H1 (cell line): ENCODE results near the gene EIF4A2. TPM values are rescaled to one million over a fixed set of nuclear protein-coding genes. Genes with fewer than 3 reads are reported as not detected.

Source experiments
- CTCF ChIA-PET: fragments of 300-600 bp; sonication (Branson Sonifier 250); formaldehyde crosslinking; loops from one replicate; lab custom pipeline; 2021; ENCODE audit not compliant: partially characterized antibody; lab: Charles Lee
- POLR2A ChIA-PET: fragments of 300-600 bp; sonication (Branson Sonifier 250); formaldehyde crosslinking; loops from one replicate; lab custom pipeline; 2021; ENCODE audit warnings: inconsistent platforms; ENCODE audit not compliant: partially characterized antibody; lab: Charles Lee
- DNase-seq, 2 experiments: peaks; one replicate each; pipeline versions ENCODE4 v3.0.0 to v3.0.0-alpha.2; 2010 to 2022; ENCODE audit warnings: low spot score in 2 of 2, low read depth in 1 of 2, mixed read lengths in 1 of 2
- FAIRE-seq: peaks from 2 replicates; lab custom pipeline; 2011; peaks lifted over from hg19 to GRCh38; lab: Jason Lieb, UNC
- H2AFZ ChIP-seq: 2 replicates; pipeline ENCODE4 v1.8.1; 2012; ENCODE audit warnings: low read length, inconsistent platforms
- H2AK5ac ChIP-seq: 2 replicates; pipeline ENCODE4 v1.6.1; 2013; ENCODE audit warnings: low read depth, low read length
- H2BK120ac ChIP-seq: replicated peaks from 2 replicates; pipeline ENCODE3; 2013; ENCODE audit warnings: low read depth, low read length, inconsistent platforms
- H2BK12ac ChIP-seq: 2 replicates; pipeline ENCODE4 v1.6.1; 2013; ENCODE audit warnings: low read depth, low read length
- H2BK15ac ChIP-seq: 2 replicates; pipeline ENCODE4 v1.6.1; 2013; ENCODE audit warnings: low read length
- H2BK20ac ChIP-seq: 2 replicates; pipeline ENCODE4 v1.6.1; 2013; ENCODE audit warnings: low read length
- H2BK5ac ChIP-seq: 2 replicates; pipeline ENCODE4 v1.6.1; 2013; ENCODE audit warnings: low read depth, low read length
- H3K14ac ChIP-seq: 2 replicates; pipeline ENCODE4 v1.6.1; 2013; ENCODE audit warnings: inconsistent platforms; ENCODE audit not compliant: insufficient read length
- H3K18ac ChIP-seq: 2 replicates; pipeline ENCODE4 v1.6.1; 2013; ENCODE audit warnings: low read length; ENCODE audit errors: extremely low read depth
- H3K23ac ChIP-seq: 2 replicates; pipeline ENCODE4 v1.6.1; 2013; ENCODE audit warnings: inconsistent platforms; ENCODE audit not compliant: insufficient read length
- H3K23me2 ChIP-seq: 2 replicates; pipeline ENCODE4 v1.6.1; 2013; ENCODE audit warnings: low read depth, low read length
- H3K27ac ChIP-seq: 2 replicates; pipeline ENCODE4 v1.6.1; 2011; ENCODE audit warnings: low read depth, low read length, inconsistent platforms
- H3K27me3 ChIP-seq, 4 experiments: replicated peaks in 1 of 4; 1 replicate in 1 of 4; 2 replicates in 3 of 4; pipeline versions ENCODE4 v1.6.1 to v1.8.1; 2011 to 2013; ENCODE audit warnings: low read length in 3 of 4, mild to moderate bottlenecking in 3 of 4, inconsistent platforms in 2 of 4, mixed read lengths in 2 of 4, moderate library complexity in 1 of 4; ENCODE audit not compliant: control insufficient read depth in 3 of 4, insufficient read depth in 3 of 4; ENCODE audit errors: extremely low read depth in 1 of 4
- H3K36me3 ChIP-seq, 4 experiments: 2 replicates each; pipeline versions ENCODE4 v1.6.1 to v1.8.1; 2011 to 2013; ENCODE audit warnings: mild to moderate bottlenecking in 4 of 4, low read length in 3 of 4, moderate library complexity in 2 of 4, control low read depth in 1 of 4, inconsistent platforms in 1 of 4; ENCODE audit not compliant: insufficient read depth in 4 of 4, control insufficient read depth in 2 of 4
- H3K4ac ChIP-seq: replicated peaks from 2 replicates; pipeline ENCODE3; 2013; ENCODE audit warnings: low read length, low read depth, mixed read lengths, inconsistent platforms; ENCODE audit not compliant: insufficient read length
- H3K4me1 ChIP-seq, 4 experiments: replicated peaks in 1 of 4; 1 replicate in 1 of 4; 2 replicates in 3 of 4; pipeline versions ENCODE4 v1.6.1 to v1.8.1; 2011 to 2013; ENCODE audit warnings: low read length in 3 of 4, inconsistent platforms in 2 of 4, mixed read lengths in 1 of 4; ENCODE audit not compliant: insufficient read depth in 4 of 4, control insufficient read depth in 3 of 4
- H3K4me2 ChIP-seq, 2 experiments: 2 replicates each; pipeline versions ENCODE4 v1.6.1 to v1.8.1; 2011 to 2013; ENCODE audit warnings: low read depth in 2 of 2, low read length in 2 of 2, control low read depth in 1 of 2, inconsistent platforms in 1 of 2, mild to moderate bottlenecking in 1 of 2; ENCODE audit not compliant: insufficient read depth in 1 of 2
- H3K4me3 ChIP-seq, 4 experiments: fragments of 200-600, 300-600 bp in 1 of 4; sonication (generic), shearing (Covaris generic), sonication (Bioruptor Twin) in 1 of 4; 2 replicates each; pipeline versions ENCODE4 v1.5.1 to v1.8.1; 2011 to 2016; ENCODE audit warnings: low read length in 4 of 4, low read depth in 3 of 4, control low read depth in 2 of 4, inconsistent platforms in 2 of 4, mild to moderate bottlenecking in 2 of 4, mixed read lengths in 1 of 4, moderate library complexity in 1 of 4; ENCODE audit not compliant: insufficient read depth in 2 of 4; ENCODE audit errors: extremely low read depth in 1 of 4
- H3K56ac ChIP-seq: replicated peaks from 2 replicates; pipeline ENCODE3; 2013; ENCODE audit warnings: low read depth, mild to moderate bottlenecking, mixed read lengths, low read length, inconsistent platforms; ENCODE audit not compliant: insufficient read length
- H3K79me1 ChIP-seq: 2 replicates; pipeline ENCODE4 v1.6.1; 2013; ENCODE audit warnings: low read depth, low read length, control low read depth
- H3K79me2 ChIP-seq, 2 experiments: 2 replicates each; pipeline versions ENCODE4 v1.6.1 to v1.8.1; 2012 to 2013; ENCODE audit warnings: low read length in 2 of 2, mild to moderate bottlenecking in 2 of 2, inconsistent platforms in 1 of 2; ENCODE audit not compliant: insufficient read depth in 2 of 2, control insufficient read depth in 1 of 2
- H3K9ac ChIP-seq, 4 experiments: replicated peaks in 1 of 4; 1 replicate in 1 of 4; 2 replicates in 3 of 4; pipeline versions ENCODE4 v1.6.1 to v1.8.1; 2011 to 2013; ENCODE audit warnings: low read depth in 3 of 4, low read length in 3 of 4, control low read depth in 2 of 4, mild to moderate bottlenecking in 2 of 4, moderate library complexity in 2 of 4, inconsistent platforms in 1 of 4; ENCODE audit errors: extremely low read depth in 1 of 4
- H3K9me3 ChIP-seq, 2 experiments: 2 replicates each; pipeline versions ENCODE4 v1.6.1 to v1.8.1; 2012 to 2013; ENCODE audit warnings: mild to moderate bottlenecking in 2 of 2, moderate library complexity in 2 of 2, control low read depth in 1 of 2, inconsistent platforms in 1 of 2, low read depth in 1 of 2, low read length in 1 of 2, mixed read lengths in 1 of 2; ENCODE audit not compliant: insufficient read depth in 2 of 2
- H4K20me1 ChIP-seq, 2 experiments: replicated peaks in 1 of 2; 2 replicates each; pipeline versions ENCODE3 to v1.8.1; 2011 to 2013; ENCODE audit warnings: inconsistent platforms in 2 of 2, low read length in 2 of 2, mild to moderate bottlenecking in 1 of 2; ENCODE audit not compliant: insufficient read depth in 2 of 2, control insufficient read depth in 1 of 2
- H4K5ac ChIP-seq: 2 replicates; pipeline ENCODE4 v1.6.1; 2013; ENCODE audit warnings: low read length, low read depth, mixed read lengths, inconsistent platforms; ENCODE audit not compliant: insufficient read length
- H4K8ac ChIP-seq: 2 replicates; pipeline ENCODE4 v1.8.0; 2013; ENCODE audit warnings: mild to moderate bottlenecking, moderate library complexity, low read length, inconsistent platforms; ENCODE audit not compliant: insufficient read depth; ENCODE audit errors: extremely low read depth
- H4K91ac ChIP-seq: replicated peaks from 2 replicates; pipeline ENCODE3; 2013; ENCODE audit warnings: low read length, mixed read lengths, inconsistent platforms; ENCODE audit not compliant: insufficient read length
- CEBPB ChIP-seq: IDR thresholded peaks from 2 replicates; pipeline ENCODE4 v1.6.1; 2012; ENCODE audit warnings: low read depth, low read length
- EZH2 ChIP-seq: fragments of 200-600 bp; sonication (generic); IDR thresholded peaks from 2 replicates; pipeline ENCODE4 v1.7.1; 2012; ENCODE audit warnings: low read depth, mild to moderate bottlenecking, moderate library complexity, low read length, inconsistent platforms; ENCODE audit not compliant: severe bottlenecking
- JUN ChIP-seq: IDR thresholded peaks from 2 replicates; pipeline ENCODE4 v1.6.1; 2011; ENCODE audit warnings: low read depth, mild to moderate bottlenecking, improper control_type of control experiment, low read length
- RFX5 ChIP-seq: IDR thresholded peaks from 2 replicates; pipeline ENCODE4 v1.6.1; 2011; ENCODE audit warnings: low read depth, low read length, improper control_type of control experiment, borderline replicate concordance
- RNF2 ChIP-seq: fragments of 200-900, 300-1000 bp; sonication (generic); IDR thresholded peaks from 2 replicates; pipeline ENCODE4 v1.7.1; 2016; ENCODE audit warnings: borderline replicate concordance, low read depth, mild to moderate bottlenecking, antibody characterized with exemption, low read length; ENCODE audit not compliant: poor library complexity, severe bottlenecking; ENCODE audit errors: missing control alignments
- SIRT6 ChIP-seq: IDR thresholded peaks from one replicate; pipeline ENCODE4 v1.7.1; 2012; ENCODE audit warnings: low read length, inconsistent platforms
- SIX5 ChIP-seq: IDR thresholded peaks from 2 replicates; pipeline ENCODE4 v1.6.1; 2011; ENCODE audit warnings: mild to moderate bottlenecking, low read depth, low read length
- YY1 ChIP-seq: IDR thresholded peaks from 2 replicates; pipeline ENCODE4 v1.6.1; 2011; ENCODE audit warnings: low read depth, mild to moderate bottlenecking, low read length
- WGBS, 2 experiments: shearing (Covaris generic) in 1 of 2; methylation state at CpG; one replicate each; pipeline versions ENCODE4 v1.1.6 to v1.1.7; 2013 to 2015; ENCODE audit warnings: low lambda C conversion rate in 2 of 2, mixed read lengths in 2 of 2, inconsistent platforms in 1 of 2, low coverage in 1 of 2, missing lambda C conversion rate in 1 of 2; ENCODE audit not compliant: insufficient replicate concordance in 2 of 2, insufficient coverage in 1 of 2, insufficient read length in 1 of 2; ENCODE audit errors: extremely low coverage in 1 of 2, missing lambda C conversion rate in 1 of 2; 5-methylcytosine and 5-hydroxymethylcytosine counted together
- polyA plus RNA-seq, 7 experiments: library from polyadenylated mRNA; depleted of rRNA in 3 of 7; stranded (reverse) in 5 of 7; unstranded in 2 of 7; fragments of >200 nt in 5 of 7; fragments of 200-250 nt in 2 of 7; gene quantifications; 1 replicate in 5 of 7; 2 replicates in 1 of 7; 4 replicates in 1 of 7; pipeline versions ENCODE4 v1.2.1 to v1.2.3, GENCODE V29; 2011 to 2013; ENCODE audit warnings: missing spikeins in 2 of 7, mixed read lengths in 2 of 7
- total RNA-seq: library from RNA; stranded (reverse); fragmentation: NEBNext Ultra II Directional; extraction: Animal tissue kit (Norgen Biotek cat#: 25700); gene quantifications from 2 replicates; pipeline ENCODE4 v1.2.1, GENCODE V29; 2021
- TF ChIP-seq, protein P1 (sequence below): IDR thresholded peaks from 2 replicates; pipeline ENCODE4 v1.6.1; 2012; ENCODE audit warnings: low read length, inconsistent platforms

EIF4A2 gene
- total and polyA plus RNA-seq, 2 of the 8 experiments (the other 6 are each of a cell fraction or from before 2014, with no cell fraction given): 527 to 604 TPM

GRCh38 chr3:186807231-186807630, 23.9 kb downstream of the EIF4A2 start:
- no peak overlapping the region for H4K8ac ChIP-seq
- peaks cover 4 to 27% (median 14%) of the 10 kb centered on the region in 4 experiments; a peak in 6 of 8 replicates for H3K36me3 ChIP-seq
- H2BK20ac ChIP-seq: 0 out of 2 replicates have a peak overlapping the region, but pooled peaks have one; percentile 48
- H3K4me1 ChIP-seq: peaks cover 0 to 9% (median 3%) of the 10 kb centered on the region in 4 experiments; a peak in 3 of 7 replicates
- ChIA-PET CTCF (interaction anchor here (1.0 kb wide), 1 partner anchor 12 kb away, joined by 7 read pairs; no protein-coding TSS in a partner anchor), POLR2A (interaction anchor here (0.9 to 12.4 kb wide), 13 partner anchors 9 to 238 kb away, joined by 3 to 166 read pairs (median 8); partner anchors contain the start of genes EIF4A2 and ST6GAL1)
- no peak overlapping the region for H3K23ac ChIP-seq
- H3K18ac ChIP-seq: no peak overlapping the region
- no peaks in the 10 kb centered on the region for H3K27me3 ChIP-seq
- H2AK5ac ChIP-seq: peak overlapping the region; percentile 94; the same call in 1 of the 2 replicates
- DNase-seq (no peak), FAIRE-seq (no peak)
- H2BK5ac ChIP-seq: peak overlapping the region; percentile 97; the same call in 1 of the 2 replicates
- H2AFZ ChIP-seq: no peak overlapping the region
- no peak overlapping the region for H3K14ac ChIP-seq
- H3K79me2 ChIP-seq: peaks cover 0 to 22% of the 10 kb centered on the region in 2 experiments; a peak in 2 of 4 replicates
- H3K27ac ChIP-seq: no peak overlapping the region; the same call in 1 of the 2 replicates
- H2BK12ac ChIP-seq: no peak overlapping the region; the same call in 1 of the 2 replicates
- H2BK120ac ChIP-seq: no peak overlapping the region
- H3K9ac ChIP-seq: peak overlapping the region in 3 of 4 experiments; percentile 95 to 97 (median 95); a peak in 5 of 7 replicates
- peak overlapping the region; percentile 89 to 91 for H3K4me2 ChIP-seq
- H3K4ac ChIP-seq: peak overlapping the region; percentile 71
- no peaks in the 10 kb centered on the region; a peak in 1 of 4 replicates for H3K9me3 ChIP-seq
- WGBS, 2 experiments: 78% methylated on average over 5 of the region's 5 CpGs; no CpG with 5 or more reads in 1 of the 2 experiments
- H3K56ac ChIP-seq: no peak overlapping the region
- peak overlapping the region; percentile 13 for H4K91ac ChIP-seq
- peak overlapping the region; percentile 72 to 97 (median 82); a peak in 7 of 8 replicates for H3K4me3 ChIP-seq
- peaks cover 11% of the 10 kb centered on the region for H3K23me2 ChIP-seq
- no peak overlapping the region for H4K5ac ChIP-seq
- no peaks in the 10 kb centered on the region for H4K20me1 ChIP-seq
- peak overlapping the region; percentile 94; the same call in 1 of the 2 replicates for H2BK15ac ChIP-seq
- H3K79me1 ChIP-seq: peaks cover 2% of the 10 kb centered on the region; the same call in 1 of the 2 replicates
- TF ChIP-seq JUN (no peak), RFX5 (no peak), SIRT6 (no peak), EZH2 (no peak), CEBPB (no peak), RNF2 (no peak), SIX5 (no peak), YY1 (no peak)
- TF ChIP-seq, protein P1, sequence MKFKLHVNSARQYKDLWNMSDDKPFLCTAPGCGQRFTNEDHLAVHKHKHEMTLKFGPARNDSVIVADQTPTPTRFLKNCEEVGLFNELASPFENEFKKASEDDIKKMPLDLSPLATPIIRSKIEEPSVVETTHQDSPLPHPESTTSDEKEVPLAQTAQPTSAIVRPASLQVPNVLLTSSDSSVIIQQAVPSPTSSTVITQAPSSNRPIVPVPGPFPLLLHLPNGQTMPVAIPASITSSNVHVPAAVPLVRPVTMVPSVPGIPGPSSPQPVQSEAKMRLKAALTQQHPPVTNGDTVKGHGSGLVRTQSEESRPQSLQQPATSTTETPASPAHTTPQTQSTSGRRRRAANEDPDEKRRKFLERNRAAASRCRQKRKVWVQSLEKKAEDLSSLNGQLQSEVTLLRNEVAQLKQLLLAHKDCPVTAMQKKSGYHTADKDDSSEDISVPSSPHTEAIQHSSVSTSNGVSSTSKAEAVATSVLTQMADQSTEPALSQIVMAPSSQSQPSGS: no peak
